Uterus (tissue), 2 donors: ENCODE results near the gene KIAA1217.

Source experiments
- CTCF ChIP-seq, 4 experiments: fragments of 200-600 bp in 2 of 4; fragments of 450-650 bp in 2 of 4; sonication (generic) in 2 of 4; IDR thresholded peaks; one replicate each; pipeline ENCODE4 v1.5.1; 2016 to 2019; ENCODE audit warnings: antibody characterized with exemption in 4 of 4, mild to moderate bottlenecking in 2 of 4, moderate library complexity in 1 of 4
- POLR2A ChIP-seq, 2 donors: fragments of 450-650 bp; IDR thresholded peaks; one replicate each; pipeline ENCODE4 v1.6.1; 2016; ENCODE audit warnings: antibody characterized with exemption in 2 of 2, mild to moderate bottlenecking in 1 of 2, moderate library complexity in 1 of 2

GRCh38 chr10:24469993-24470392 lies 261.1 kb downstream of the KIAA1217 start:
- TF ChIP-seq POLR2A (IDR thresholded peaks at IDR 0.05) (no peak), CTCF (IDR thresholded peaks at IDR 0.05) (no peak)
